GM21528 (cell line): ENCODE data around the gene RNF144A.

Experiments
- ATAC-seq: cut with Tn5 transposase; IDR thresholded peaks from one replicate; pipeline ENCODE4 v1.9.1; 2021; ENCODE audit warnings: mild to moderate bottlenecking, moderate library complexity; ENCODE audit not compliant: unreplicated experiment, low FRiP score

The RNF144A gene

GRCh38 chr2:6945087-6945813 is 28.0 kb downstream of the RNF144A start:
- ATAC-seq: peak; percentile 89

GRCh38 chr2:6945821-6946220 is 28.6 kb downstream of the RNF144A start:
- peak; percentile 6 for ATAC-seq

DNA sequence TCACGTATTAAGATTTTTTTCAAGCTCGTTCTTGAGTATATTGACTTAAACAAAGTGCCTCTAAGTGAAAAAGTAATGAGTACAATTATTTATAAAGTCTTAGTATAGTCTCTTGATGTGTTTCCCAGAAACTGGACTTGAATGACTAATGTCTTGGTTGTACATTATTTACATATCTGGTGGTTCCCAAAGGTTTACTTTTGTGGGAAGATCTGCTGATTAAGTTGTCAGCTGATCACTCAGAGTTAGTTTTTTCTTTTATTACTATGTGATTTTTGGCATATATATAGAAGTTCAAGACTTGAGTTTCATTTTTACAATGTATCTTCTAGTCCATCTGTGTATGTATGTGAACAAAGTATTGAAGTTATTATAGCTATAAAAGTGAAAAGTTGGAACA is 29.5 kb downstream of the RNF144A start:
- ATAC-seq: no peak

GRCh38 chr2:6947929-6948676 is 30.9 kb downstream of the RNF144A start:
- no peak for ATAC-seq

DNA sequence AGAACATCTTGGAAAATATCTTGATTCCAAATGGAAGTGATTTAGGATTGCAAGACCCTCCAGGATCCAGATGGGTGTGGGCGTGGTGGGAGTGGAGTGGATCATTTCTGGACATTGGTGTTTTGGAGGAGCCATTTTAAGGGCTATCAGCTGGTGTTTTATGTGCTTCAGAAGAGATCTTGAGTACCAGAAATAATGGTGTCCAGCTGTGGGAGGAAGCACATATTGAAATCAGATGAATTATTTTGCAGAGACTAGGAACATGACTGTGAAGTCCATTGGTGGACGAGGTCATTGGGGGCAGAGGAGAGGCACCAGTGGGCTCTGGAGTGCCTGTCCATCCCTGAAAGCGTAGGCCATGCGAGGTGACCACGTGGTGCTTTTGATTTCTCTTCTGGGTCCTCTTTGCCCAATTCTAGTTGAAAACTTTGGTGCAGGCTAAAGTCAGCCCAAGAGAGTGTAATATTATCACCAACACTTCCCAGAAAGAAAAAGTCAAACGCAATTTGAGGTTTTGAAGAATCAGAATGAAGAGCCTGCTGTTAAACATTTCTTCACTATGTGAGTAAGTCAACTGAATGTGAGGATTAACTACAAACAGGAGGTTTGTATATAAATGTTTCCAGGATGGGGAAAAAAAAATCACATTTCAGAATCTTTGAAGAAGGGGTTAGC is 31.6 kb downstream of the RNF144A start:
- no peak for ATAC-seq

GRCh38 chr2:6951046-6951445 is 33.8 kb downstream of the RNF144A start:
- no peak for ATAC-seq

GRCh38 chr2:6952101-6952500 is 34.9 kb downstream of the RNF144A start:
- ATAC-seq: no peak

GRCh38 chr2:6954586-6954985 is 37.4 kb downstream of the RNF144A start:
- ATAC-seq: no peak

DNA sequence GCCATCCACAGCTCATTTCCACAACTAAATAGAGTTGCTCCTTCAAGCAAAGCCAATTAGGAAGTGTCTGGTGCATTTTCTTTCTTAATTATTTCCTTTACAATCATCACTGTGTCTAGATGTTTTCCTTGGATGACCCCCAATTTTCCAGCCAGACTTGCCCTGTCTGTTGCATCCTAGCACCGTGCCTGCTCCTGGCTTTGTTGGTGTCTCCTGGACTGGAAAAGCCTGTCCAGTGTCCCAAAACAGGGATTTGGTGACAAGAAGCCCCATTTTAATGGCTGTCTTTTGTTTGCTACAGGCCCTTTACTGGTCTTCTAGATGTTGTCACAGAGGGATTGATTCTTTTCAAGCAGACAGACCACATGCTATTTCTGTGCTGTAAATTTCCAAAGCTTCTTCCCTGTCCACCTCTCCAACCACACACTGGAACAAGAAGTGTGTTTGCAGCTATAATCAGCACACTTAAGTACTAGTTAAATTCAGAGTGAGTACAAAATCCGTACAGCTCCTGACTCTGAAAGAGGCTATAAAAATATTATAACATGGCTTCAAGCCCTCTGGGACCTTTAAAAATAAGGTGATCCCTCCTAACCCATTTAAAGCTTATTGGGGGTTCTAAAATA is 38.4 kb downstream of the RNF144A start:
- no peak for ATAC-seq

- no peak for ATAC-seq
Observed at GRCh38 chr2:6956566-6956965, 39.4 kb downstream of the RNF144A start.

- ATAC-seq: no peak
Observed at GRCh38 chr2:6957031-6957714, 40.0 kb downstream of the RNF144A start.

- ATAC-seq: no peak
Observed at GRCh38 chr2:6957910-6958615, 40.9 kb downstream of the RNF144A start.

GRCh38 chr2:6958616-6959235 is 41.5 kb downstream of the RNF144A start:
- ATAC-seq: no peak

- ATAC-seq: no peak
Observed at GRCh38 chr2:6959751-6960150, 42.5 kb downstream of the RNF144A start.

- ATAC-seq: no peak
Observed at GRCh38 chr2:6960659-6961058, 43.4 kb downstream of the RNF144A start.

DNA sequence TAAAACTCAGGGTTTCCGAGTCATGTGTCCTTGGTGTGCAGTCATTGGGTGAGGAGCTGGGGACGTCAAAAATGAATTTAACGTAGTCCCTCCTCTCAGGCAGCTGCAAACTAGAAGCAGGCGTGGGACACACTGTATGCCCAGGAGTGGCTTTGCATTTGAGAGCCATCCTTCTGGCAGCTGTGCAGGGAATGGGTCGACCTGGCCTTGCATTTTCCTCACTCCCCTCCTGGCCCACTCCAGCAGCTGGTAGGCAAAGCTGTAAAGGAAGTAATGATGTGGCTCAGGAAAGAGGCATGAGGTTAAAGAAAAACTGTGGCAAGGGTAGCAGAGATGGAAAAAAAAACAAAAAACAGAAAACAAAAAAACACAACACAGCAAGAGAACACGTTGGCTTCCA is 46.5 kb downstream of the RNF144A start:
- no peak for ATAC-seq

GRCh38 chr2:6965071-6965795 is 48.0 kb downstream of the RNF144A start:
- no peak for ATAC-seq

GRCh38 chr2:6966446-6966940 is 49.3 kb downstream of the RNF144A start:
- ATAC-seq: no peak

GRCh38 chr2:6967301-6967700 is 50.1 kb downstream of the RNF144A start:
- ATAC-seq: no peak
